ENCODE data around the gene VAPB.

The VAPB gene

DNA sequence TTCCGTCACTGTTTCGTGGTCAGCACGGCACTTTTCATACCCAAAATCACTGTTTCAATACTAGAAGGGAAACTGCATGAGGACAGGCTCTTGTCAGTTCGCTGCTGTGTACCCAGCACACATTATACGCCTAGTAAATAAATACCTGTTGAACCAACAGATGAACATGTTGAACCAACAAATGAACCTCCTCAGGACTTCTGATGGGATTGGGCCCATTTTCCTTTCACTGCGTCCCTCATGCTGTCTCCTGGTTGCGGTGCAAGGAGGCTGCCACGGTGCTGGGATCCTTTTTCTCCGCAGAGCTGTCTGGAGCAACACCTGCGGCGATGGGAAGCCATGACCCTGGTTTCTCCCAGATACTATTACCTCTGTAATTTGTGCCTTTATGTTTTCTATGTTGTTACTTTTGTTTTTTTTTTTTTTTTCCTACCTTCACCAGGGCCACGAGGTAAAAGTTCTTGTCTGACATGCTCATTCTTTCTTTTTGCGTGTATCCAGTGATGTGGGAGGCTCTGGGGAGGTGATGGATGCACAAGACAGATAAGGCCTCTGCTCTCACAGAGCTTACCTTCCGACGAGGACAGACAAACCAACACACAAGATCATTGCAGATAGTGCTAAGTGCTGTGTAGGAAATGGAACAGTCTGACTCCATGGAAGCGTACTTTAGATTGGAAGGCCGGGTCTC is 1.1 kb downstream of the VAPB start:
- TF ChIP-seq POLR2AphosphoS5 (IDR thresholded peaks at IDR 0.05; ENCODE audit: low read depth) (no peak), SPI1 (IDR thresholded peaks at IDR 0.05; ENCODE audit: borderline replicate concordance, low read depth) (no peak)
- TF ChIP-seq, protein P1, sequence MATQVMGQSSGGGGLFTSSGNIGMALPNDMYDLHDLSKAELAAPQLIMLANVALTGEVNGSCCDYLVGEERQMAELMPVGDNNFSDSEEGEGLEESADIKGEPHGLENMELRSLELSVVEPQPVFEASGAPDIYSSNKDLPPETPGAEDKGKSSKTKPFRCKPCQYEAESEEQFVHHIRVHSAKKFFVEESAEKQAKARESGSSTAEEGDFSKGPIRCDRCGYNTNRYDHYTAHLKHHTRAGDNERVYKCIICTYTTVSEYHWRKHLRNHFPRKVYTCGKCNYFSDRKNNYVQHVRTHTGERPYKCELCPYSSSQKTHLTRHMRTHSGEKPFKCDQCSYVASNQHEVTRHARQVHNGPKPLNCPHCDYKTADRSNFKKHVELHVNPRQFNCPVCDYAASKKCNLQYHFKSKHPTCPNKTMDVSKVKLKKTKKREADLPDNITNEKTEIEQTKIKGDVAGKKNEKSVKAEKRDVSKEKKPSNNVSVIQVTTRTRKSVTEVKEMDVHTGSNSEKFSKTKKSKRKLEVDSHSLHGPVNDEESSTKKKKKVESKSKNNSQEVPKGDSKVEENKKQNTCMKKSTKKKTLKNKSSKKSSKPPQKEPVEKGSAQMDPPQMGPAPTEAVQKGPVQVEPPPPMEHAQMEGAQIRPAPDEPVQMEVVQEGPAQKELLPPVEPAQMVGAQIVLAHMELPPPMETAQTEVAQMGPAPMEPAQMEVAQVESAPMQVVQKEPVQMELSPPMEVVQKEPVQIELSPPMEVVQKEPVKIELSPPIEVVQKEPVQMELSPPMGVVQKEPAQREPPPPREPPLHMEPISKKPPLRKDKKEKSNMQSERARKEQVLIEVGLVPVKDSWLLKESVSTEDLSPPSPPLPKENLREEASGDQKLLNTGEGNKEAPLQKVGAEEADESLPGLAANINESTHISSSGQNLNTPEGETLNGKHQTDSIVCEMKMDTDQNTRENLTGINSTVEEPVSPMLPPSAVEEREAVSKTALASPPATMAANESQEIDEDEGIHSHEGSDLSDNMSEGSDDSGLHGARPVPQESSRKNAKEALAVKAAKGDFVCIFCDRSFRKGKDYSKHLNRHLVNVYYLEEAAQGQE (IDR thresholded peaks at IDR 0.05; ENCODE audit: insufficient replicate concordance, low read depth) = no peak
- H3K4me3 ChIP-seq (replicated peaks; ENCODE audit: insufficient read depth, low read length) = peak overlapping the region; percentile 79
- no peak for DNase-seq (ENCODE audit: low read depth in 1 of 2, low spot score in 1 of 2)
- H3K27ac ChIP-seq (replicated peaks) = peak overlapping the region; percentile 90
- no peaks in the 10 kb centered on the region for H3K27me3 ChIP-seq (ENCODE audit: insufficient read depth, poor library complexity, severe bottlenecking)

DNA sequence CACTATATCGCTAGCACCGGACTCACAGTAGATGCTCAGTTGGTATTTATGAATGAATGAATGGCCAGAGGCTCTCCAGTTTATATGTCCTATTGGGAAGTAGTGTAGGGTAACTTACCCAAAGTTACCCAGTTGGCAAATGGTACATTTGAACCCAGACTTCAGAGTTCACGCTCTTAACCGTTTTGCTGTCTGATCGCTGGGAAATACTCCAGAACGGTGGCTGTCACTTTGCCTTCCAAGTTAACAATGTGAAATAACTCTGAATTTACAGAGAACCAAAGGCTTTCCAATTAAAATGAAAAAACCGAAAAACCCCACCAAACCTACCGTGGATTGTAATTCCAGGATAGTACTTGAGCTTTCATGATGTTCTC is 1.6 kb downstream of the VAPB start:
- Histone ChIP-seq H3K27ac (replicated peaks) (no peak overlapping the region), H3K4me3 (replicated peaks; ENCODE audit: insufficient read depth, low read length) (peak overlapping the region; percentile 79; the same call in 1 of the 2 replicates), H3K27me3 (ENCODE audit: insufficient read depth, poor library complexity, severe bottlenecking) (no peaks in the 10 kb centered on the region)
- DNase-seq (ENCODE audit: low read depth in 1 of 2, low spot score in 1 of 2) = no peak
- TF ChIP-seq SPI1 (IDR thresholded peaks at IDR 0.05; ENCODE audit: borderline replicate concordance, low read depth) (no peak), POLR2AphosphoS5 (IDR thresholded peaks at IDR 0.05; ENCODE audit: low read depth) (no peak), GABPA (IDR thresholded peaks at IDR 0.05; ENCODE audit: low read depth) (no peak)
- TF ChIP-seq, protein P1 (IDR thresholded peaks at IDR 0.05; ENCODE audit: insufficient replicate concordance, low read depth) = no peak
- TF ChIP-seq, protein P2, sequence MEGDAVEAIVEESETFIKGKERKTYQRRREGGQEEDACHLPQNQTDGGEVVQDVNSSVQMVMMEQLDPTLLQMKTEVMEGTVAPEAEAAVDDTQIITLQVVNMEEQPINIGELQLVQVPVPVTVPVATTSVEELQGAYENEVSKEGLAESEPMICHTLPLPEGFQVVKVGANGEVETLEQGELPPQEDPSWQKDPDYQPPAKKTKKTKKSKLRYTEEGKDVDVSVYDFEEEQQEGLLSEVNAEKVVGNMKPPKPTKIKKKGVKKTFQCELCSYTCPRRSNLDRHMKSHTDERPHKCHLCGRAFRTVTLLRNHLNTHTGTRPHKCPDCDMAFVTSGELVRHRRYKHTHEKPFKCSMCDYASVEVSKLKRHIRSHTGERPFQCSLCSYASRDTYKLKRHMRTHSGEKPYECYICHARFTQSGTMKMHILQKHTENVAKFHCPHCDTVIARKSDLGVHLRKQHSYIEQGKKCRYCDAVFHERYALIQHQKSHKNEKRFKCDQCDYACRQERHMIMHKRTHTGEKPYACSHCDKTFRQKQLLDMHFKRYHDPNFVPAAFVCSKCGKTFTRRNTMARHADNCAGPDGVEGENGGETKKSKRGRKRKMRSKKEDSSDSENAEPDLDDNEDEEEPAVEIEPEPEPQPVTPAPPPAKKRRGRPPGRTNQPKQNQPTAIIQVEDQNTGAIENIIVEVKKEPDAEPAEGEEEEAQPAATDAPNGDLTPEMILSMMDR (IDR thresholded peaks at IDR 0.05; ENCODE audit: insufficient read depth, low read length) = no peak

DNA sequence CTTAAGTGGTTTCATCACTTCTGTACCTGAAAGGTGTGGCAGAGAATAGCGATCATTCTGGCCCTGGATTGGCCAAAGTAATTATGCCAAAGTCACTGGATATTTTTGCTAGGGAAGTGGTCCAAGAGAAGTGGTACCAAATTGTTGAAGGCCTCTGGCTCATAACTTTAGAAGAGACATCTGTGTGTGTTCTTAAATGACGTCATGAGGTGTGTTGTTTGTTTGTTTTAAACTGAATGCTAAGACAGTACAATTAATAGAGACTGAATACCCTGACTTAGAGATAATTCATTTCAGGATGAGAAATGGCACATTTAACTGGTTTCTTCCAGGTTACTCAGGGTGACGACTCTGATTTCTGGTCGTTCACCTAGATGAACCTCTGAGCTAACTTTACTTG is 3.3 kb downstream of the VAPB start:
- H3K27ac ChIP-seq (replicated peaks) = no peak overlapping the region
- no peak overlapping the region for H3K4me3 ChIP-seq (replicated peaks; ENCODE audit: insufficient read depth, low read length)
- no peak for TF ChIP-seq POLR2AphosphoS5 (IDR thresholded peaks at IDR 0.05; ENCODE audit: low read depth)
- TF ChIP-seq SPI1 (IDR thresholded peaks at IDR 0.05; ENCODE audit: borderline replicate concordance, low read depth) = no peak
- no peak for TF ChIP-seq GABPA (IDR thresholded peaks at IDR 0.05; ENCODE audit: low read depth)
- TF ChIP-seq, protein P2 (IDR thresholded peaks at IDR 0.05; ENCODE audit: insufficient read depth, low read length) = no peak
- TF ChIP-seq, protein P1 (IDR thresholded peaks at IDR 0.05; ENCODE audit: insufficient replicate concordance, low read depth) = no peak
- H3K27me3 ChIP-seq (ENCODE audit: insufficient read depth, poor library complexity, severe bottlenecking) = no peaks in the 10 kb centered on the region
- no peak for DNase-seq (ENCODE audit: low read depth in 1 of 2, low spot score in 1 of 2)
